ENCODE results near the gene SORL1-AS1.

SORL1-AS1 gene

DNA sequence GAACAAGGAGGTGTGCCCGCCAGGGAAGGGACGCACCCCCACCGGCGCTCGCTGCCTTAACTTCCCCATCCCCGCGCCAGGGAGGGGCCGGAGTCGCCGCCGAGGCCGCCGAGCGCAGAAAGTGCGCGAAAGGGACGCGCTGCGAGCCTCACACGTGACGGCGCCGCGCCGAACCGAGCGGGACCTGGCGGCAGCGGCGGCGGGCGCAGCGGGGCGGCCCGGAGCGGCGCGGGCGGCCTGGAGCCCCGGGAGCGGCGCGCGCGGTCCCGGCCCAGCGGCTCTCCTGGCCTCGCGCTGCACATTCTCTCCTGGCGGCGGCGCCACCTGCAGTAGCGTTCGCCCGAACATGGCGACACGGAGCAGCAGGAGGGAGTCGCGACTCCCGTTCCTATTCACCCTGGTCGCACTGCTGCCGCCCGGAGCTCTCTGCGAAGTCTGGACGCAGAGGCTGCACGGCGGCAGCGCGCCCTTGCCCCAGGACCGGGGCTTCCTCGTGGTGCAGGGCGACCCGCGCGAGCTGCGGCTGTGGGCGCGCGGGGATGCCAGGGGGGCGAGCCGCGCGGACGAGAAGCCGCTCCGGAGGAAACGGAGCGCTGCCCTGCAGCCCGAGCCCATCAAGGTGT lies 670 bp downstream of the SORL1-AS1 start, which contains the start of gene SORL1:
Gene SORL1, plus strand, starts transcription at position 329 of the 623 bp plus-strand sequence. Its CDS starts 18 bp downstream, at position 347.
- peak; percentile 77 to 80 for DNase-seq

- DNase-seq: no peak
Observed at GRCh38 chr11:121451178-121451985, 1.4 kb downstream of the SORL1-AS1 start.

- DNase-seq: no peak
Observed at GRCh38 chr11:121450401-121450800, 2.4 kb downstream of the SORL1-AS1 start.

DNA sequence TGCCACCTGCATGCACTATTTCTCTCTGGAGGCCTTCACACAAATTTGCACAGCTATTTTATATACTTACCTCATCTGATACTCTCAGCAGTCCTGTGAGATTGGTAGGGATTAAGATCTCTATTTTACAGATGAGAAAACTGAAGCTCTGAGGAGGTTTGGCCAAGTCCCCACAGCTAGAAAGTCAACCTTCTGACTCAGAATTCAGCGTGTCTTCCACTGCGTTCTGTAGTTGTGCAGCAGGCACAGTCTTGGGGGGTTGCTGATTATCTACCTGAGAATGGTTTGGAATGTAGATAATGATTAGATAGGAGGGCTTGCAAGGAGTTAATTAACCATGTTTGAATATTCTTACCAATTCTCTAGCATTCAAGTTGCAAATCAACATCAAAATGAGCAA lies 3.1 kb downstream of the SORL1-AS1 start:
- DNase-seq: no peak

GRCh38 chr11:121449123-121449522 lies 3.6 kb downstream of the SORL1-AS1 start:
- no peak for DNase-seq

GRCh38 chr11:121448431-121448941 lies 4.3 kb downstream of the SORL1-AS1 start:
- DNase-seq: no peak

- no peak for DNase-seq
Observed at GRCh38 chr11:121448011-121448410, 4.8 kb downstream of the SORL1-AS1 start.

DNA sequence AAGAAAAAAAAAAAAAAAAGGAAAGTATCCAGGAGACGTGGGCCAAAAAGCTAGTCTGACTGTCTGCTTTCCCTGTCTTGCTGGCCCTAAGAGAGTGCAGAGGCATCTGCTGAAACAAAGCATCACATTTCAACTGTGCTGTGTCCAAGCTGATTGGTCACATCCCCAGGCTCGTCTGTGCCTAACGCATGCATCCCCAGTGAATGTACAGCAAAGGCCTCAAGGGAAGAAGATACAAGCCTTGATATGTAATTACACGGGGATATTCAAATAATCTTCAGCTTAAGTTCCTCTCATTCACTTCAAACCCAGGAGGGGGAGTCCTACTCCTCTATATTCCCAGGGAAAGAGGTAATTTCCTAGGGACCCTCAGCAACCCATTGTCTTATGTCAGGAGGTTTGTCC lies 6.0 kb downstream of the SORL1-AS1 start:
- DNase-seq: no peak

- DNase-seq: no peak
Observed at GRCh38 chr11:121445071-121445768, 7.5 kb downstream of the SORL1-AS1 start.

GRCh38 chr11:121444526-121444925 lies 8.2 kb downstream of the SORL1-AS1 start:
- DNase-seq: no peak

GRCh38 chr11:121443688-121444275 lies 9.0 kb downstream of the SORL1-AS1 start:
- DNase-seq: no peak

DNA sequence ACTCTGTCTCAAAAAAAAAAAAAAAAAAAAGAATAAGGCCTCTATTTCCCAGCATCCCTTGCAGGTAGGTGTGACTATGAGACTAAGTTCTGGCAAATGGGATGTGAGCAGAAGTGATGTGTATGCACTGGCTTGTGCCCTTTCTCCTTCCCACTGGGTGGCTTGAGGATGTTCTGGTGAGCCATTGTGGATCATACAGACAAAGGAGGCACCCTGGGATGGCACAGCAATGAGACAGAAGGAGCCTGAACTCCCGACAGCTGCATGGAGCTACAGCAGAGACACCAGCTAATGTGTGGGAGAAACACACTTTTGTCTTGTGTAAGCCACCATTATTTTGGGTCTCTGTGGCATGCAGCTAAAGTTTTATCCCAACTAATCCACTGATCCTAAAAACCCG lies 11.2 kb downstream of the SORL1-AS1 start:
- DNase-seq: no peak

- no peak for DNase-seq
Observed at GRCh38 chr11:121439759-121440158, 13.0 kb downstream of the SORL1-AS1 start.

- DNase-seq: no peak
Observed at GRCh38 chr11:121439337-121439736, 13.4 kb downstream of the SORL1-AS1 start.

DNA sequence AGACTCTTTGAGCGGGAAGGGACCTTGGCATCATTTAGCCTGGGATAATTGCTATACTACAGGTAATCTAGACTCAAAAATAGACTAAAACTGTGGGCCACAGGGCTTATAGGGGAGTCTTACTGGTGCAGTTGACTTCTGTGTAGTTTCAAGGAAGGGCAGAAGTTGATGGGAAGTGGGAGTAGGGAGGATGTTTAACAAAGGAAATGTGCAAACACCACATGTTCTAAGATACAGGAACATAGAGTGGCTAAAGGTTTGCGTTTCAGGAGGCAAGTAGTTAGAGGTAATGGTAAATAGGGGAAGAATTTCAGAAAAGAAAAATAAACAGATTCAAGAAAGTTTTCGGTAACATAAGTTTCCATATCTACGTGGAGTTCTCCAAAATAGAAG lies 15.1 kb downstream of the SORL1-AS1 start:
- DNase-seq: no peak

DNA sequence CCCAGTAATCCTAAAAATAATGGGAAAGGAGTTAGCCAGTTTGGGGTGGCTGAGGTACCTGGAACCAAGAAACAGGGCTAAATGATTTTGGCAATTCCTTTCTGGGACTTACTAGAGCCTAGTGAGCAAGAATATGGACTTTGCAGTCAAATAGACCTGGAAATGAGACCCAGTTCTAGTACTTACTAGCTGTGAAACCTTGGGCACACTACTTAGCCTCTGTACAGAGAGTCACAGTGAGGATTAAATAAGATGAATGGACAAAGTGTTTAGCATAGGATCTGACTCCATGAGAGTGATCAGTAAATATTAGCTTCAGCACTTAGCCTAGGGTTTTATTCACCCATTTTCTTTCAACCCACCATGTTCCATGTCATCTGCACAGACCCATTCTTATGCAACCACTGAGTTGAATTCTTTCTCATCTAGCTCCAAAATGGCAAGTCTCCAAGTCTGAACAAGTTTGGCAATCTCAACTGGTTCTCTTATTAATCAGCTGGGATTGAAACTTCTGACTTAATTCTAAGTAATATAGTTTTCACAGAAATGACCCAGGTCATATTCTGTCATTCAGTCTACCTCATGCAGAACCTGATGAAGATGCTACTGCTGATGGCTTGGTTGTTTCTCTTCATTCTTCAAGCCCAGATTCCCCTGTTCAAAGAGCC lies 15.6 kb downstream of the SORL1-AS1 start:
- DNase-seq: peak in 1 of 2 donors; percentile 51

DNA sequence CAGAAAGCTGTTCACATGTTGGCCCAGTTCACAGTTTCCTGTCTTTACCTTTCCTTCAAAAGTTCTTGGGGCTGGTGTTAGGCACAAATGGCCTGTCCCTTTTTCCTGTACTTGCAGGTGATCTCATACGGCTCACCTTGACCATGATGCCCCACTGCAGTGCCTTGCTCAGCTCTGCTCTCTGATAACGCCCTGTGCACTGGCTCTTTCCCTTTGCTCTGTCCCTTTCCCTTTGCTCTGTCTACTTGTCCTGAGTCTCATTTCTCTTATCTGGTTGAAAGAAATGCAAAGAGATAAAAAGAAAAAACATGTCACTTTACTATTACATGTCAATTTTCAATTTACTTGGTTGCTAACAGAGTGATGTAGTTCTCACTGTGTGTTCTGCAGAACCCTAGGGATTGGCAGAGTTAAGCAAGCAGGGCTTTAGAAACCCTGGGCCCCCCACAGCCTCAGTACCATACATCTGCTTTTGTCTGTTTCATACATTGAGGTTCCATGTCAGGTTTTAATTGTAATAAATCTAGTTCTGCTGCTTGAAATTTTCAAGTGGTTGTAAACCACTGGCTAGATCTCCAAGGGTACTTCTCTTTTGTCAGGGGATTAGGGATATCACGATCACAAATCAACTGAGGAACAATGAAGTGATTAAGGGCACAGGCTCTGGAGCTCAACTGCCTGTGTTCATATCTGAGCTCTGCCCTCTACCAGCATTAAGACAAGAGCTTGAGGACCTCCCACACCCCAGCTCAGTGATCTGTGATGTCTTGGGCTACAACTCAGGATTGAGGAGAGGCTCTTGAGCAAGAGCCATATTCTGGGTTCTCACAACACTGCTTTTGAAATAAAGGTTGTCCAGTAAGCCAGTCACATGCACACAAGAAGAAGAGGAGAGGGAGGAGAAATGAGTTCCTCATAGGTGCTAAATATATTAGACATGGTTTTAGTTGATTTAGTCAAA lies 16.9 kb downstream of the SORL1-AS1 start:
- no peak for DNase-seq

GRCh38 chr11:121435132-121435531 lies 17.6 kb downstream of the SORL1-AS1 start:
- no peak for DNase-seq

DNA sequence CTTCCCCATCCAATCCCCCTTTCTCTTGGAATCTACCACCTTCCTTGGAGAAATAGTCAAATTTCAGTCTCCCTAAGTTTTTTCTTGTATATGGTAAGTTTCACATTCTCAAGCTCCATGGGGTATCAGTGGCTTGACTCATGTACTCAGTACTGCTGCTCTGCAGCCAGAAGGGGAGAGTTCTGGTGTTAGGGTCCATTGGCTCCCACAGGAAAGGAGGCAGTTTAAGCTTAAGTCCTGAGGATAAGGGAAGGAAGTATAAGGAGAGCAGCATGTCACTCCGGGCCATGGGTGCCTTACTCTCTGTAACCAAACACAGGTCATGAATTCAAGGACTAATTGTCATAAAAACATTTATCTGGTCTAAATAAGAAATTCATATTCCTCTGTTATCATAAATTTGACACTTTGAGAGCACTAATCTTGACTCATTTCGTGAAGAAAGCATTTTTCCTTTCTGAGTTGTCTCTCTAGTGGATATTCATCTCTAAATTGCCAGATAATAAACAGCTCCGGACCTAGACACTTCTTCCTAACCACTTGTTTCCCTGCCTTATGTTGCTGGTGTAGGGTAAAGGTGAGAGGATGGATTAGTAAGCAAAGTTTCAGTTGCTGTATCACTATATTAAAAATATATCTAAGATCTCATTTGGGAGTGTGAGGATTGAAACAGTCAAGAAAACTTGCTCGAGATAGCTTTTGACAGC lies 20.8 kb downstream of the SORL1-AS1 start:
- no peak for DNase-seq

DNA sequence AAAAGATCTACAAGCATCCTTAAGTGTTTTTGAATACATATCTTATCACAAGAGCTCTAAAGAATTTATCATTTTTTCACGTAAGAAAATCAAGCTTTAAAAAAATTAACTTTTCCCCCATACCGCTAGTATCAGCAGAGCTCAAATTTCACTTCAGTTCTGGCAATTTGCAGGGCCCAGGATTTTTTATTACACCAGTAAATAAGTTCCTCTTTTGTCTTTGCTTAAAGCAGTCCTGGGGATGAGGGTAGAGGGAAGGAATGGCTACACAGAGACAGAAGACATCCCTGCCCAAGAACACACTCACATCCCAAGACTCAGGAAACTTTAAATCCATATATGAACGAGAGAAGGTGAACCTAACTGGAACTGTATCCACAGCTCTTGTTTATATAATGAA lies 23.2 kb downstream of the SORL1-AS1 start:
- no peak for DNase-seq

Measured in right lung (tissue), 2 donors.